Measurements from ENCODE around the gene KRT86. TPM values are rescaled to one million over a fixed set of nuclear protein-coding genes. Genes with fewer than 3 reads are reported as not detected.

Gene KRT86
- total and polyA plus RNA-seq, 9 of the 15 experiments (the other 6 are each of a cell fraction or from before 2014, with no cell fraction given) = not detected

DNA sequence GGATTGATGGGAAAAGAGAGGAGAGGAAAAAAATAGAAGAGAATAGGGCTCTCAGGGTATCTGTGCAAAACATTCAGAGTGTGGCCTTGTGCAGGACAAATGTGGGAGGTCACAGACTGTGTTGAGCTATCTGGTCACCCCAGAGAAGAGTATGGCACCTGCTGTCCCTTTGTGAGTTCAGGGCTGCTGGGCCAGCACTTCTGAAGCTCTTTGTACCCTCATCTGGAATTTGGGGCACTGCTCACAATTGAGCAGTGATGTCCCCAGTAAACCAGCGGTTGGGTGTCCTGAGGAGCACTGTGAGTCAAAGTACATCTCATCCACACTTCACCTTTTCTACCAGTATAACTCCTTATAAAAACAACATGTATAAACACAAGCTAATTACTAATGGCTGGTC is 19.5 kb downstream of the KRT86 start:
- in situ Hi-C loops (cut with MboI) = no loop called here
- no peak for DNase-seq (ENCODE audit: extremely low read depth in 1 of 4, low spot score in 3 of 4)
- POLR2A ChIA-PET = interaction anchor here (0.7 kb wide), 1 partner anchor 550 kb away, joined by 3 read pairs; no protein-coding TSS in a partner anchor

More for the DNA sequence above, 19.5 kb downstream of the KRT86 start:
- Histone ChIP-seq H3K4me1 (replicated peaks in 1 of 2; ENCODE audit: control insufficient read depth in 2 of 2, insufficient read depth in 2 of 2, low read length in 2 of 2) (no peaks in the 10 kb centered on the region), H3K27ac (ENCODE audit: extremely low read depth, low read depth, low read length) (no peak overlapping the region), H3K36me3 (ENCODE audit: control insufficient read depth, insufficient read depth, low read length) (no peaks in the 10 kb centered on the region), H4K20me1 (replicated peaks; ENCODE audit: control insufficient read depth, insufficient read depth, low read length) (no peaks in the 10 kb centered on the region; the same call in 1 of the 2 replicates), H3K4me2 (ENCODE audit: insufficient read depth, low read length) (no peak overlapping the region), H3K4me3 (no peak overlapping the region), H3K27me3 (ENCODE audit: control insufficient read depth in 2 of 2, insufficient read depth in 2 of 2, low read length in 2 of 2) (peaks cover 0 to 14% of the 10 kb centered on the region in 2 experiments; a peak in 3 of 5 replicates), H2AFZ (ENCODE audit: low read depth, low read length) (no peak overlapping the region), H3K9me1 (ENCODE audit: control insufficient read depth, insufficient read depth, low read length) (no peaks in the 10 kb centered on the region), H3K9ac (ENCODE audit: insufficient read depth in 1 of 2, low read depth in 2 of 2, low read length in 2 of 2) (no peak overlapping the region), H3K9me3 (replicated peaks; ENCODE audit: control insufficient read depth, insufficient read depth, low read depth, low read length) (no peaks in the 10 kb centered on the region), H3K79me2 (ENCODE audit: control insufficient read depth, insufficient read depth, low read length) (no peaks in the 10 kb centered on the region)
- WGBS (ENCODE audit: insufficient coverage, low coverage, missing lambda C conversion rate) = 0% methylated on average over 1 of the region's 1 CpG
- BruUV-seq (replicated peaks) = no TSS peak
- ATAC-seq = no peak
- no peak for TF ChIP-seq ZNF347 (CRISPR knock-in tag; IDR thresholded peaks at IDR 0.05; ENCODE audit: low read depth)
- TF ChIP-seq, protein P1, sequence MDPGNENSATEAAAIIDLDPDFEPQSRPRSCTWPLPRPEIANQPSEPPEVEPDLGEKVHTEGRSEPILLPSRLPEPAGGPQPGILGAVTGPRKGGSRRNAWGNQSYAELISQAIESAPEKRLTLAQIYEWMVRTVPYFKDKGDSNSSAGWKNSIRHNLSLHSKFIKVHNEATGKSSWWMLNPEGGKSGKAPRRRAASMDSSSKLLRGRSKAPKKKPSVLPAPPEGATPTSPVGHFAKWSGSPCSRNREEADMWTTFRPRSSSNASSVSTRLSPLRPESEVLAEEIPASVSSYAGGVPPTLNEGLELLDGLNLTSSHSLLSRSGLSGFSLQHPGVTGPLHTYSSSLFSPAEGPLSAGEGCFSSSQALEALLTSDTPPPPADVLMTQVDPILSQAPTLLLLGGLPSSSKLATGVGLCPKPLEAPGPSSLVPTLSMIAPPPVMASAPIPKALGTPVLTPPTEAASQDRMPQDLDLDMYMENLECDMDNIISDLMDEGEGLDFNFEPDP (CRISPR knock-in tag; IDR thresholded peaks at IDR 0.05) = no peak
- no peak for TF ChIP-seq NR3C1 (CRISPR knock-in tag; IDR thresholded peaks at IDR 0.05)
- no peak for TF ChIP-seq ATF1 (CRISPR knock-in tag; IDR thresholded peaks at IDR 0.05)
- no peak for TF ChIP-seq ATF1 (tag; IDR thresholded peaks at IDR 0.05)
- TF ChIP-seq, protein P2, sequence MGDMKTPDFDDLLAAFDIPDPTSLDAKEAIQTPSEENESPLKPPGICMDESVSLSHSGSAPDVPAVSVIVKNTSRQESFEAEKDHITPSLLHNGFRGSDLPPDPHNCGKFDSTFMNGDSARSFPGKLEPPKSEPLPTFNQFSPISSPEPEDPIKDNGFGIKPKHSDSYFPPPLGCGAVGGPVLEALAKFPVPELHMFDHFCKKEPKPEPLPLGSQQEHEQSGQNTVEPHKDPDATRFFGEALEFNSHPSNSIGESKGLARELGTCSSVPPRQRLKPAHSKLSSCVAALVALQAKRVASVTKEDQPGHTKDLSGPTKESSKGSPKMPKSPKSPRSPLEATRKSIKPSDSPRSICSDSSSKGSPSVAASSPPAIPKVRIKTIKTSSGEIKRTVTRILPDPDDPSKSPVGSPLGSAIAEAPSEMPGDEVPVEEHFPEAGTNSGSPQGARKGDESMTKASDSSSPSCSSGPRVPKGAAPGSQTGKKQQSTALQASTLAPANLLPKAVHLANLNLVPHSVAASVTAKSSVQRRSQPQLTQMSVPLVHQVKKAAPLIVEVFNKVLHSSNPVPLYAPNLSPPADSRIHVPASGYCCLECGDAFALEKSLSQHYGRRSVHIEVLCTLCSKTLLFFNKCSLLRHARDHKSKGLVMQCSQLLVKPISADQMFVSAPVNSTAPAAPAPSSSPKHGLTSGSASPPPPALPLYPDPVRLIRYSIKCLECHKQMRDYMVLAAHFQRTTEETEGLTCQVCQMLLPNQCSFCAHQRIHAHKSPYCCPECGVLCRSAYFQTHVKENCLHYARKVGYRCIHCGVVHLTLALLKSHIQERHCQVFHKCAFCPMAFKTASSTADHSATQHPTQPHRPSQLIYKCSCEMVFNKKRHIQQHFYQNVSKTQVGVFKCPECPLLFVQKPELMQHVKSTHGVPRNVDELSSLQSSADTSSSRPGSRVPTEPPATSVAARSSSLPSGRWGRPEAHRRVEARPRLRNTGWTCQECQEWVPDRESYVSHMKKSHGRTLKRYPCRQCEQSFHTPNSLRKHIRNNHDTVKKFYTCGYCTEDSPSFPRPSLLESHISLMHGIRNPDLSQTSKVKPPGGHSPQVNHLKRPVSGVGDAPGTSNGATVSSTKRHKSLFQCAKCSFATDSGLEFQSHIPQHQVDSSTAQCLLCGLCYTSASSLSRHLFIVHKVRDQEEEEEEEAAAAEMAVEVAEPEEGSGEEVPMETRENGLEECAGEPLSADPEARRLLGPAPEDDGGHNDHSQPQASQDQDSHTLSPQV (IDR thresholded peaks at IDR 0.05) = no peak
- TF ChIP-seq, protein P3, sequence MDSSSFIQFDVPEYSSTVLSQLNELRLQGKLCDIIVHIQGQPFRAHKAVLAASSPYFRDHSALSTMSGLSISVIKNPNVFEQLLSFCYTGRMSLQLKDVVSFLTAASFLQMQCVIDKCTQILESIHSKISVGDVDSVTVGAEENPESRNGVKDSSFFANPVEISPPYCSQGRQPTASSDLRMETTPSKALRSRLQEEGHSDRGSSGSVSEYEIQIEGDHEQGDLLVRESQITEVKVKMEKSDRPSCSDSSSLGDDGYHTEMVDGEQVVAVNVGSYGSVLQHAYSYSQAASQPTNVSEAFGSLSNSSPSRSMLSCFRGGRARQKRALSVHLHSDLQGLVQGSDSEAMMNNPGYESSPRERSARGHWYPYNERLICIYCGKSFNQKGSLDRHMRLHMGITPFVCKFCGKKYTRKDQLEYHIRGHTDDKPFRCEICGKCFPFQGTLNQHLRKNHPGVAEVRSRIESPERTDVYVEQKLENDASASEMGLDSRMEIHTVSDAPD (CRISPR knock-in tag; IDR thresholded peaks at IDR 0.05) = no peak
- TF ChIP-seq, protein P4, sequence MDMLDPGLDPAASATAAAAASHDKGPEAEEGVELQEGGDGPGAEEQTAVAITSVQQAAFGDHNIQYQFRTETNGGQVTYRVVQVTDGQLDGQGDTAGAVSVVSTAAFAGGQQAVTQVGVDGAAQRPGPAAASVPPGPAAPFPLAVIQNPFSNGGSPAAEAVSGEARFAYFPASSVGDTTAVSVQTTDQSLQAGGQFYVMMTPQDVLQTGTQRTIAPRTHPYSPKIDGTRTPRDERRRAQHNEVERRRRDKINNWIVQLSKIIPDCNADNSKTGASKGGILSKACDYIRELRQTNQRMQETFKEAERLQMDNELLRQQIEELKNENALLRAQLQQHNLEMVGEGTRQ (CRISPR knock-in tag; IDR thresholded peaks at IDR 0.05) = no peak
- TF ChIP-seq ZNF224 (CRISPR knock-in tag; IDR thresholded peaks at IDR 0.05) = no peak
- no peak for TF ChIP-seq EZH2 (IDR thresholded peaks at IDR 0.05; ENCODE audit: borderline replicate concordance, low read depth, low read length)
- TF ChIP-seq, protein P5, sequence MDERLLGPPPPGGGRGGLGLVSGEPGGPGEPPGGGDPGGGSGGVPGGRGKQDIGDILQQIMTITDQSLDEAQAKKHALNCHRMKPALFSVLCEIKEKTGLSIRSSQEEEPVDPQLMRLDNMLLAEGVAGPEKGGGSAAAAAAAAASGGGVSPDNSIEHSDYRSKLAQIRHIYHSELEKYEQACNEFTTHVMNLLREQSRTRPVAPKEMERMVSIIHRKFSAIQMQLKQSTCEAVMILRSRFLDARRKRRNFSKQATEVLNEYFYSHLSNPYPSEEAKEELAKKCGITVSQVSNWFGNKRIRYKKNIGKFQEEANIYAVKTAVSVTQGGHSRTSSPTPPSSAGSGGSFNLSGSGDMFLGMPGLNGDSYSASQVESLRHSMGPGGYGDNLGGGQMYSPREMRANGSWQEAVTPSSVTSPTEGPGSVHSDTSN (CRISPR knock-in tag; IDR thresholded peaks at IDR 0.05; ENCODE audit: low read depth) = no peak
- TF ChIP-seq, protein P5 (tag; conservative IDR thresholded peaks at IDR 0.05; ENCODE audit: low read depth) = no peak
- no peak for FAIRE-seq
- CTCF ChIA-PET (ENCODE audit: low intra/inter-chr PET ratio) = no interaction called here
- intact Hi-C loops (cut with micrococcal nuclease) = no loop called here
